A549 (cell line): ENCODE results near the gene ABCC4. TPM values are rescaled to one million over a fixed set of nuclear protein-coding genes. Genes with fewer than 3 reads are reported as not detected.

Source experiments
- ATAC-seq, 2 experiments: fragments of 200-7000 bp in 1 of 2; fragments of >200 bp in 1 of 2; cut with Nextera tagmentation in 1 of 2; cut with Tn5 transposase in 1 of 2; 3 replicates each; pipeline versions ENCODE4 v1.8.0 to v1.9.1; 2018 to 2020; ENCODE audit warnings: mild to moderate bottlenecking in 1 of 2, moderate library complexity in 1 of 2
- CTCF ChIA-PET: fragments of 300-600 bp; sonication (Branson Sonifier 250); formaldehyde crosslinking; extraction: SDS; loops from one replicate; lab custom pipeline; 2021; ENCODE audit warnings: antibody characterized with exemption, inconsistent platforms; lab: Yijun Ruan, JAX
- POLR2A ChIA-PET: fragments of 350-600 bp; formaldehyde crosslinking; extraction: SDS; loops from one replicate; lab custom pipeline; 2021; ENCODE audit warnings: antibody characterized with exemption, inconsistent platforms; lab: Yijun Ruan, JAX
- DNase-seq, 2 experiments: peaks; one replicate each; pipeline versions ENCODE4 v3.0.0 to v3.0.0-alpha.2; 2011 to 2016; ENCODE audit warnings: low read depth in 1 of 2, low spot score in 1 of 2
- FAIRE-seq: peaks from 2 replicates; lab custom pipeline; 2011; peaks lifted over from hg19 to GRCh38; lab: Jason Lieb, UNC
- H3K27ac ChIP-seq, 2 experiments: fragments of >200 bp; sonication (Bioruptor Twin); formaldehyde crosslinking; 3 replicates each; pipeline ENCODE4 v1.5.1; 2016 to 2017
- H3K4me1 ChIP-seq: fragments of >200 bp; sonication (Bioruptor Twin); formaldehyde crosslinking; 3 replicates; pipeline ENCODE4 v1.6.1; 2016
- H3K4me2 ChIP-seq: fragments of >200 bp; sonication (Bioruptor Twin); formaldehyde crosslinking; 3 replicates; pipeline ENCODE4 v1.6.1; 2016
- H3K4me3 ChIP-seq: fragments of >200 bp; sonication (Bioruptor Twin); formaldehyde crosslinking; 3 replicates; pipeline ENCODE4 v1.5.1; 2016
- H3K9me3 ChIP-seq: fragments of >200 bp; sonication (Bioruptor Twin); formaldehyde crosslinking; 3 replicates; pipeline ENCODE4 v1.6.1; 2016
- EP300 ChIP-seq, 2 experiments: fragments of >200 bp; sonication (Bioruptor Twin); formaldehyde crosslinking; IDR thresholded peaks; 2 replicates in 1 of 2; 3 replicates in 1 of 2; pipeline ENCODE4 v1.6.1; 2016 to 2017
- FOSB ChIP-seq: fragments of 250-450 bp; sonication (Bioruptor Pico); IDR thresholded peaks from 2 replicates; pipeline ENCODE4 v1.5.0; 2020; ENCODE audit warnings: mild to moderate bottlenecking, moderate library complexity
- FOSL2 ChIP-seq, 2 experiments: fragments of 450-650 bp in 1 of 2; fragments of >200 bp in 1 of 2; sonication (Bioruptor Twin) in 1 of 2; formaldehyde crosslinking; IDR thresholded peaks; 2 replicates each; pipeline versions ENCODE4 v1.5.0 to v1.6.1; 2016 to 2020; ENCODE audit warnings: mild to moderate bottlenecking in 1 of 2, moderate library complexity in 1 of 2
- GATA3 ChIP-seq: IDR thresholded peaks from 2 replicates; pipeline ENCODE4 v1.6.1; 2012; ENCODE audit warnings: borderline replicate concordance
- HDAC2 ChIP-seq: fragments of 200-600 bp; sonication (generic); IDR thresholded peaks from 2 replicates; pipeline ENCODE4 v1.6.1; 2016
- HOXB5 ChIP-seq: fragments of 250-450 bp; sonication (Bioruptor Pico); IDR thresholded peaks from 2 replicates; pipeline ENCODE4 v1.5.0; 2020; ENCODE audit warnings: mild to moderate bottlenecking, moderate library complexity
- JUN ChIP-seq, 2 experiments: fragments of >200 bp; sonication (Bioruptor Twin); formaldehyde crosslinking; IDR thresholded peaks; 2 replicates in 1 of 2; 3 replicates in 1 of 2; pipeline ENCODE4 v1.6.1; 2016 to 2017
- JUNB ChIP-seq: fragments of >200 bp; sonication (Bioruptor Twin); formaldehyde crosslinking; IDR thresholded peaks from 2 replicates; pipeline ENCODE4 v1.6.1; 2016
- KDM1A ChIP-seq: fragments of 200-600 bp; sonication (generic); IDR thresholded peaks from 2 replicates; pipeline ENCODE4 v1.6.1; 2016; ENCODE audit warnings: low read depth, mild to moderate bottlenecking
- MAFK ChIP-seq: fragments of 450-650 bp; IDR thresholded peaks from 2 replicates; pipeline ENCODE4 v1.6.1; 2014; ENCODE audit not compliant: partially characterized antibody
- NFE2L2 ChIP-seq: fragments of 150-350 bp; conservative IDR thresholded peaks from 2 replicates; pipeline ENCODE4 v1.6.1; 2014; ENCODE audit warnings: low read length
- NR3C1 ChIP-seq: fragments of >200 bp; sonication (Bioruptor Twin); formaldehyde crosslinking; IDR thresholded peaks from 3 replicates; pipeline ENCODE4 v1.6.1; 2017
- POLR2A ChIP-seq: IDR thresholded peaks from 2 replicates; pipeline ENCODE4 v1.6.1; 2012; ENCODE audit warnings: mild to moderate bottlenecking, low read length
- RFX5 ChIP-seq: fragments of 450-650 bp; IDR thresholded peaks from 2 replicates; pipeline ENCODE4 v1.7.1; 2014; ENCODE audit warnings: antibody characterized with exemption, mild to moderate bottlenecking, moderate library complexity
- RNF2 ChIP-seq: fragments of 200-600 bp; sonication (generic); IDR thresholded peaks from 2 replicates; pipeline ENCODE4 v1.6.1; 2016; ENCODE audit warnings: low read depth, mild to moderate bottlenecking, antibody characterized with exemption, moderate library complexity, borderline replicate concordance
- TFCP2L1 ChIP-seq: fragments of 250-450 bp; sonication (Bioruptor Pico); IDR thresholded peaks from 2 replicates; pipeline ENCODE4 v1.5.0; 2021; ENCODE audit warnings: mild to moderate bottlenecking
- ZC3H11A ChIP-seq: fragments of 450-650 bp; IDR thresholded peaks from 2 replicates; pipeline ENCODE4 v1.6.1; 2014; ENCODE audit warnings: antibody characterized with exemption, mild to moderate bottlenecking
- ZNF302 ChIP-seq: fragments of 250-450 bp; sonication (Bioruptor Pico); IDR thresholded peaks from 2 replicates; pipeline ENCODE4 v1.9.0; 2021; ENCODE audit warnings: inconsistent platforms, mild to moderate bottlenecking, moderate library complexity
- ZSCAN20 ChIP-seq: fragments of 250-450 bp; sonication (Bioruptor Pico); IDR thresholded peaks from 2 replicates; pipeline ENCODE4 v1.8.0; 2022; ENCODE audit warnings: mild to moderate bottlenecking, moderate library complexity
- WGBS: methylation state at CpG from one replicate; pipeline ENCODE4 v1.1.6; 2017; ENCODE audit errors: missing lambda C conversion rate; 5-methylcytosine and 5-hydroxymethylcytosine counted together
- polyA plus RNA-seq, 4 experiments: library from polyadenylated mRNA; depleted of rRNA in 3 of 4; stranded (reverse); fragments of >200 nt; fragmentation: RNase III in 1 of 4; extraction: RNeasy Plus Mini Kit Qiagen cat#74134 plus additional on column Dnase treatment in 1 of 4; gene quantifications; 2 replicates in 3 of 4; 3 replicates in 1 of 4; pipeline ENCODE4 v1.2.3, GENCODE V29; 2011 to 2017
- TF ChIP-seq, protein P1 (sequence below): IDR thresholded peaks from 2 replicates; pipeline ENCODE4 v1.6.1; 2012
- TF ChIP-seq, protein P2 (sequence below): IDR thresholded peaks from 2 replicates; pipeline ENCODE4 v1.6.1; 2012
- TF ChIP-seq, protein P3 (sequence below): fragments of 450-650 bp; IDR thresholded peaks from 2 replicates; pipeline ENCODE4 v1.6.1; 2014; ENCODE audit warnings: antibody characterized with exemption
- TF ChIP-seq, protein P4 (sequence below): fragments of 200-600 bp; sonication (generic); IDR thresholded peaks from 2 replicates; pipeline ENCODE4 v1.6.1; 2016; ENCODE audit warnings: antibody characterized with exemption, mild to moderate bottlenecking, moderate library complexity
- TF ChIP-seq, protein P5 (sequence below): fragments of >200 bp; sonication (Bioruptor Twin); formaldehyde crosslinking; IDR thresholded peaks from 2 replicates; pipeline ENCODE4 v1.6.1; 2016
- TF ChIP-seq, protein P6 (sequence below): fragments of >200 bp; sonication (Bioruptor Twin); formaldehyde crosslinking; IDR thresholded peaks from 3 replicates; pipeline ENCODE4 v1.5.1; 2016
- TF ChIP-seq, protein P7 (sequence below): fragments of 250-450 bp; sonication (Bioruptor Pico); IDR thresholded peaks from 2 replicates; pipeline ENCODE4 v1.5.0; 2020; ENCODE audit warnings: low read depth, mild to moderate bottlenecking, moderate library complexity

ABCC4 gene
- polyA plus RNA-seq, 2 of the 4 experiments (the other 2 are of a cell fraction), result 23.5 to 56.2 TPM

DNA sequence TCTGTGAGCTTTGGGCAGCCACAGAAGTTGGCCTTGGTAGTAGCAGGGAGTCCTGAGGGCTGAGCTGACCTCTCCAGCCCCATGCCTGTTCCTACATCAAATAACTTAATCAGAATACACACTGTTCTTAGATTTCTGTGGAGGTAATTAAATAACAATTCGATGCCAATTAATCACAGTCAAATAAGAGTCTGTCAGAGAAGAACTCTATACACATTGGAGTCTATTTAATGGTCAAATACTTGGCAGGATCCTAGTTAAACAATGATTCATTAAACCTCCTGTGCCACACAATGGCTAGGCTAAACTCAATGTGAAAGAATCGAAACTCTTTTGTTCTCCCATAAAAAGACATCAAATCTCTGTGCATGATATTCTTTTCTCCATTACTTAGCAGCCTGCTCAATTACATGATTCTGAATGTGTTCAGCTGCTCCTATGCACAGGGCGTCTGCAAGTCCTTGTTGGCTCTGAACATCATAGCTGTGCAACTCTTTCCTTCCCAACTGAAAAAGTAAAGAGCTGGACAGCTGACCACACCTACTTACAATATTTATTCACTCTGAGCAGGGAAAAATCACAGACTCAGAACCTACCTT, 173.1 kb downstream of the ABCC4 start:
- H3K27ac ChIP-seq, result peak overlapping the region; percentile 81 to 85
- no peak overlapping the region for H3K4me3 ChIP-seq
- POLR2A ChIA-PET, result interaction anchor here (0.5 to 1.7 kb wide), 5 partner anchors 11 to 160 kb away, joined by 3 to 9 read pairs (median 3); no protein-coding TSS in a partner anchor
- H3K9me3 ChIP-seq, result no peaks in the 10 kb centered on the region
- TF ChIP-seq, protein P1, sequence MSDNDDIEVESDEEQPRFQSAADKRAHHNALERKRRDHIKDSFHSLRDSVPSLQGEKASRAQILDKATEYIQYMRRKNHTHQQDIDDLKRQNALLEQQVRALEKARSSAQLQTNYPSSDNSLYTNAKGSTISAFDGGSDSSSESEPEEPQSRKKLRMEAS, result peak; percentile 34; the same call in 1 of the 2 replicates
- TF ChIP-seq, protein P2, sequence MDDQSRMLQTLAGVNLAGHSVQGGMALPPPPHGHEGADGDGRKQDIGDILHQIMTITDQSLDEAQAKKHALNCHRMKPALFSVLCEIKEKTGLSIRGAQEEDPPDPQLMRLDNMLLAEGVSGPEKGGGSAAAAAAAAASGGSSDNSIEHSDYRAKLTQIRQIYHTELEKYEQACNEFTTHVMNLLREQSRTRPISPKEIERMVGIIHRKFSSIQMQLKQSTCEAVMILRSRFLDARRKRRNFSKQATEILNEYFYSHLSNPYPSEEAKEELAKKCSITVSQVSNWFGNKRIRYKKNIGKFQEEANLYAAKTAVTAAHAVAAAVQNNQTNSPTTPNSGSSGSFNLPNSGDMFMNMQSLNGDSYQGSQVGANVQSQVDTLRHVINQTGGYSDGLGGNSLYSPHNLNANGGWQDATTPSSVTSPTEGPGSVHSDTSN, result peak; percentile 32; the same call in 1 of the 2 replicates
- TF ChIP-seq FOSL2 (IDR thresholded peaks at IDR 0.05) (no peak), FOSL2 (CRISPR knock-in tag; IDR thresholded peaks at IDR 0.05) (peak; percentile 64), HOXB5 (peak; percentile 92), JUNB (peak; percentile 44; the same call in 1 of the 2 replicates), NFE2L2 (no peak), HDAC2 (no peak), EP300 (IDR thresholded peaks at IDR 0.05) (peak in 1 of 2 experiments; percentile 18; a peak in 1 of 5 replicates), GATA3 (peak; percentile 78; the same call in 1 of the 2 replicates), JUN (IDR thresholded peaks at IDR 0.05) (peak in 1 of 2 experiments; percentile 46; a peak in 2 of 5 replicates)
- TF ChIP-seq, protein P3, sequence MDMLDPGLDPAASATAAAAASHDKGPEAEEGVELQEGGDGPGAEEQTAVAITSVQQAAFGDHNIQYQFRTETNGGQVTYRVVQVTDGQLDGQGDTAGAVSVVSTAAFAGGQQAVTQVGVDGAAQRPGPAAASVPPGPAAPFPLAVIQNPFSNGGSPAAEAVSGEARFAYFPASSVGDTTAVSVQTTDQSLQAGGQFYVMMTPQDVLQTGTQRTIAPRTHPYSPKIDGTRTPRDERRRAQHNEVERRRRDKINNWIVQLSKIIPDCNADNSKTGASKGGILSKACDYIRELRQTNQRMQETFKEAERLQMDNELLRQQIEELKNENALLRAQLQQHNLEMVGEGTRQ, result no peak
- peaks cover 63% of the 10 kb centered on the region for H3K4me1 ChIP-seq
- ATAC-seq, result peak; percentile 82 to 87
- WGBS, result 2% methylated on average over 3 of the region's 3 CpGs
- H3K4me2 ChIP-seq, result peak overlapping the region; percentile 76
- CTCF ChIA-PET, result interaction anchor here (0.7 to 1.0 kb wide), 3 partner anchors 14 to 28 kb away, joined by 3 to 5 read pairs (median 4); no protein-coding TSS in a partner anchor
- peak; percentile 10 to 86 for DNase-seq
- no peak for FAIRE-seq

DNA sequence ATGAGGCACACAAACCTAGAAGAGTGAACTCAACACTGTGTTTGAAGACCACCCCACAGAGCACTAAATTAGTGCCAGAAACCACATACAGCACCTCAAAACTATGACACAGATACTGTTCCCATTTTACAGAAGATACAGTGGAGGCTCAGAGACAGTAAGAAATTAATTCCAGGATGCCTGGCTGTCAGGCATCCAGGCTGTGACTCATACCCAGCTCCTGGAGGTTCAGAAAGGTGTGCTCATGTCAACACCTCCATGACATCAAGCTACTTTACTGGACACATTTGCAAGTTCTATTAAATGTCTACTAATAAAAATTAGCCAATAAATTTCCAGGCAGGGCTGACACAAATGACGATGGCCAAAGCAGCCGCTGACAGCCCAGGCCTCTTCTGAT, 176.3 kb downstream of the ABCC4 start:
- DNase-seq (no peak), FAIRE-seq (no peak), ATAC-seq (no peak)
- Histone ChIP-seq H3K4me3 (no peak overlapping the region), H3K4me1 (peaks cover 81% of the 10 kb centered on the region), H3K27ac (peak overlapping the region; percentile 79 to 83; a peak in 5 of 6 replicates), H3K4me2 (no peak overlapping the region), H3K9me3 (no peaks in the 10 kb centered on the region)
- TF ChIP-seq FOSB (CRISPR knock-in tag), result no peak
- TF ChIP-seq RFX5, result no peak
- TF ChIP-seq ZNF302 (CRISPR knock-in tag), result no peak
- no peak for TF ChIP-seq ZC3H11A
- TF ChIP-seq KDM1A, result no peak; the same call in 1 of the 2 replicates
- TF ChIP-seq, protein P4, sequence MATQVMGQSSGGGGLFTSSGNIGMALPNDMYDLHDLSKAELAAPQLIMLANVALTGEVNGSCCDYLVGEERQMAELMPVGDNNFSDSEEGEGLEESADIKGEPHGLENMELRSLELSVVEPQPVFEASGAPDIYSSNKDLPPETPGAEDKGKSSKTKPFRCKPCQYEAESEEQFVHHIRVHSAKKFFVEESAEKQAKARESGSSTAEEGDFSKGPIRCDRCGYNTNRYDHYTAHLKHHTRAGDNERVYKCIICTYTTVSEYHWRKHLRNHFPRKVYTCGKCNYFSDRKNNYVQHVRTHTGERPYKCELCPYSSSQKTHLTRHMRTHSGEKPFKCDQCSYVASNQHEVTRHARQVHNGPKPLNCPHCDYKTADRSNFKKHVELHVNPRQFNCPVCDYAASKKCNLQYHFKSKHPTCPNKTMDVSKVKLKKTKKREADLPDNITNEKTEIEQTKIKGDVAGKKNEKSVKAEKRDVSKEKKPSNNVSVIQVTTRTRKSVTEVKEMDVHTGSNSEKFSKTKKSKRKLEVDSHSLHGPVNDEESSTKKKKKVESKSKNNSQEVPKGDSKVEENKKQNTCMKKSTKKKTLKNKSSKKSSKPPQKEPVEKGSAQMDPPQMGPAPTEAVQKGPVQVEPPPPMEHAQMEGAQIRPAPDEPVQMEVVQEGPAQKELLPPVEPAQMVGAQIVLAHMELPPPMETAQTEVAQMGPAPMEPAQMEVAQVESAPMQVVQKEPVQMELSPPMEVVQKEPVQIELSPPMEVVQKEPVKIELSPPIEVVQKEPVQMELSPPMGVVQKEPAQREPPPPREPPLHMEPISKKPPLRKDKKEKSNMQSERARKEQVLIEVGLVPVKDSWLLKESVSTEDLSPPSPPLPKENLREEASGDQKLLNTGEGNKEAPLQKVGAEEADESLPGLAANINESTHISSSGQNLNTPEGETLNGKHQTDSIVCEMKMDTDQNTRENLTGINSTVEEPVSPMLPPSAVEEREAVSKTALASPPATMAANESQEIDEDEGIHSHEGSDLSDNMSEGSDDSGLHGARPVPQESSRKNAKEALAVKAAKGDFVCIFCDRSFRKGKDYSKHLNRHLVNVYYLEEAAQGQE, result no peak
- no peak for TF ChIP-seq ZSCAN20
- TF ChIP-seq MAFK, result no peak
- no peak for TF ChIP-seq NR3C1
- TF ChIP-seq RNF2, result no peak
- no peak for TF ChIP-seq JUNB
- TF ChIP-seq POLR2A, result no peak
- TF ChIP-seq, protein P5, sequence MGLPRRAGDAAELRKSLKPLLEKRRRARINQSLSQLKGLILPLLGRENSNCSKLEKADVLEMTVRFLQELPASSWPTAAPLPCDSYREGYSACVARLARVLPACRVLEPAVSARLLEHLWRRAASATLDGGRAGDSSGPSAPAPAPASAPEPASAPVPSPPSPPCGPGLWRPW, result no peak
- no peak for TF ChIP-seq HOXB5
- TF ChIP-seq TFCP2L1 (CRISPR knock-in tag), result no peak
- TF ChIP-seq, protein P6, sequence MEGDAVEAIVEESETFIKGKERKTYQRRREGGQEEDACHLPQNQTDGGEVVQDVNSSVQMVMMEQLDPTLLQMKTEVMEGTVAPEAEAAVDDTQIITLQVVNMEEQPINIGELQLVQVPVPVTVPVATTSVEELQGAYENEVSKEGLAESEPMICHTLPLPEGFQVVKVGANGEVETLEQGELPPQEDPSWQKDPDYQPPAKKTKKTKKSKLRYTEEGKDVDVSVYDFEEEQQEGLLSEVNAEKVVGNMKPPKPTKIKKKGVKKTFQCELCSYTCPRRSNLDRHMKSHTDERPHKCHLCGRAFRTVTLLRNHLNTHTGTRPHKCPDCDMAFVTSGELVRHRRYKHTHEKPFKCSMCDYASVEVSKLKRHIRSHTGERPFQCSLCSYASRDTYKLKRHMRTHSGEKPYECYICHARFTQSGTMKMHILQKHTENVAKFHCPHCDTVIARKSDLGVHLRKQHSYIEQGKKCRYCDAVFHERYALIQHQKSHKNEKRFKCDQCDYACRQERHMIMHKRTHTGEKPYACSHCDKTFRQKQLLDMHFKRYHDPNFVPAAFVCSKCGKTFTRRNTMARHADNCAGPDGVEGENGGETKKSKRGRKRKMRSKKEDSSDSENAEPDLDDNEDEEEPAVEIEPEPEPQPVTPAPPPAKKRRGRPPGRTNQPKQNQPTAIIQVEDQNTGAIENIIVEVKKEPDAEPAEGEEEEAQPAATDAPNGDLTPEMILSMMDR, result no peak
- TF ChIP-seq, protein P2, result no peak
- TF ChIP-seq JUN (IDR thresholded peaks at IDR 0.05), result no peak
- TF ChIP-seq, protein P7, sequence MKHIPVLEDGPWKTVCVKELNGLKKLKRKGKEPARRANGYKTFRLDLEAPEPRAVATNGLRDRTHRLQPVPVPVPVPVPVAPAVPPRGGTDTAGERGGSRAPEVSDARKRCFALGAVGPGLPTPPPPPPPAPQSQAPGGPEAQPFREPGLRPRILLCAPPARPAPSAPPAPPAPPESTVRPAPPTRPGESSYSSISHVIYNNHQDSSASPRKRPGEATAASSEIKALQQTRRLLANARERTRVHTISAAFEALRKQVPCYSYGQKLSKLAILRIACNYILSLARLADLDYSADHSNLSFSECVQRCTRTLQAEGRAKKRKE (CRISPR knock-in tag), result no peak
- 88% methylated on average over 2 of the region's 2 CpGs for WGBS
- POLR2A ChIA-PET, result no interaction called here
- CTCF ChIA-PET, result interaction anchor here (1.5 kb wide), 1 partner anchor 31 kb away, joined by 3 read pairs; no protein-coding TSS in a partner anchor
